Measurements from ENCODE around the gene CTSD. TPM values are rescaled to one million over a fixed set of nuclear protein-coding genes. Genes with fewer than 3 reads are reported as not detected.

CTSD gene
- total and polyA plus RNA-seq, 4 donors, result 310 to 814 (median 553) TPM

- TF ChIP-seq CTCF (IDR thresholded peaks at IDR 0.05; ENCODE audit: low read depth, low read length, missing input control), result no peak
- no peak for DNase-seq (ENCODE audit: low spot score)
- H3K27ac ChIP-seq (ENCODE audit: low read depth in 1 of 2, low read length in 2 of 2), result no peak overlapping the region
- WGBS, result 81% methylated on average over 11 of the region's 11 CpGs
- no peaks in the 10 kb centered on the region for H3K27me3 ChIP-seq (ENCODE audit: control insufficient read depth in 4 of 4, insufficient read depth in 4 of 4, low read length in 3 of 4)
- H3K36me3 ChIP-seq (ENCODE audit: control insufficient read depth in 4 of 4, insufficient read depth in 3 of 4, low read depth in 1 of 4, low read length in 3 of 4), result no peaks in the 10 kb centered on the region
- H3K9me3 ChIP-seq (ENCODE audit: control insufficient read depth in 4 of 4, low read length in 3 of 4), result no peaks in the 10 kb centered on the region
- no peak overlapping the region for H3K4me3 ChIP-seq (ENCODE audit: low read depth in 1 of 3, low read length in 3 of 3)
- H3K4me1 ChIP-seq (ENCODE audit: control insufficient read depth in 4 of 4, insufficient read depth in 4 of 4, low read length in 3 of 4), result peaks cover 0 to 4% (median 0%) of the 10 kb centered on the region in 4 donors
- H3K9ac ChIP-seq (ENCODE audit: low read depth in 1 of 2, low read length in 2 of 2), result no peak overlapping the region
These were observed 12.7 kb upstream of the CTSD start for GRCh38 chr11:1776331-1776851.

GRCh38 chr11:1774886-1775285 is 11.2 kb upstream of the CTSD start:
- TF ChIP-seq RXRA (IDR thresholded peaks at IDR 0.05) (no peak), HNF4G (IDR thresholded peaks at IDR 0.05) (no peak), FOXA2 (IDR thresholded peaks at IDR 0.05) (no peak), EGR1 (IDR thresholded peaks at IDR 0.05; ENCODE audit: low read depth in 2 of 2) (no peak), RAD21 (IDR thresholded peaks at IDR 0.05) (no peak), HNF4A (conservative IDR thresholded peaks at IDR 0.05) (no peak), GABPA (IDR thresholded peaks at IDR 0.05 in 1 of 2, conservative IDR thresholded peaks at IDR 0.05 in 1 of 2) (no peak), SP1 (IDR thresholded peaks at IDR 0.05) (no peak), CTCF (IDR thresholded peaks at IDR 0.05; ENCODE audit: low read depth, low read length, missing input control) (no peak), REST (IDR thresholded peaks at IDR 0.05) (no peak), MAX (IDR thresholded peaks at IDR 0.05) (no peak), TAF1 (conservative IDR thresholded peaks at IDR 0.05) (no peak)
- TF ChIP-seq, protein P1, sequence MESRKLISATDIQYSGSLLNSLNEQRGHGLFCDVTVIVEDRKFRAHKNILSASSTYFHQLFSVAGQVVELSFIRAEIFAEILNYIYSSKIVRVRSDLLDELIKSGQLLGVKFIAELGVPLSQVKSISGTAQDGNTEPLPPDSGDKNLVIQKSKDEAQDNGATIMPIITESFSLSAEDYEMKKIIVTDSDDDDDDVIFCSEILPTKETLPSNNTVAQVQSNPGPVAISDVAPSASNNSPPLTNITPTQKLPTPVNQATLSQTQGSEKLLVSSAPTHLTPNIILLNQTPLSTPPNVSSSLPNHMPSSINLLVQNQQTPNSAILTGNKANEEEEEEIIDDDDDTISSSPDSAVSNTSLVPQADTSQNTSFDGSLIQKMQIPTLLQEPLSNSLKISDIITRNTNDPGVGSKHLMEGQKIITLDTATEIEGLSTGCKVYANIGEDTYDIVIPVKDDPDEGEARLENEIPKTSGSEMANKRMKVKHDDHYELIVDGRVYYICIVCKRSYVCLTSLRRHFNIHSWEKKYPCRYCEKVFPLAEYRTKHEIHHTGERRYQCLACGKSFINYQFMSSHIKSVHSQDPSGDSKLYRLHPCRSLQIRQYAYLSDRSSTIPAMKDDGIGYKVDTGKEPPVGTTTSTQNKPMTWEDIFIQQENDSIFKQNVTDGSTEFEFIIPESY (IDR thresholded peaks at IDR 0.05), result no peak
- Histone ChIP-seq H3K9me3 (ENCODE audit: control insufficient read depth in 4 of 4, low read length in 3 of 4) (no peaks in the 10 kb centered on the region), H3K27me3 (ENCODE audit: control insufficient read depth in 4 of 4, insufficient read depth in 4 of 4, low read length in 3 of 4) (no peaks in the 10 kb centered on the region), H3K9ac (ENCODE audit: low read depth in 1 of 2, low read length in 2 of 2) (no peak overlapping the region), H3K4me3 (ENCODE audit: low read depth in 1 of 3, low read length in 3 of 3) (no peak overlapping the region), H3K27ac (ENCODE audit: low read depth in 1 of 2, low read length in 2 of 2) (no peak overlapping the region), H3K4me1 (ENCODE audit: control insufficient read depth in 4 of 4, insufficient read depth in 4 of 4, low read length in 3 of 4) (no peaks in the 10 kb centered on the region), H3K36me3 (ENCODE audit: control insufficient read depth in 4 of 4, insufficient read depth in 3 of 4, low read depth in 1 of 4, low read length in 3 of 4) (no peaks in the 10 kb centered on the region)
- 83% methylated on average over 12 of the region's 12 CpGs for WGBS
- DNase-seq (ENCODE audit: low spot score), result no peak

Data from liver (tissue), 9 donors.